RWPE2 (cell line): Measurements from ENCODE around the gene TTL.

ENCODE experiments used
- ATAC-seq: fragments of 200-7000 bp; cut with Tn5 transposase; 3 replicates; pipeline ENCODE4 v1.9.1; 2021; ENCODE audit warnings: low read depth
- DNase-seq: peaks from one replicate; pipeline ENCODE4 v3.0.0-alpha.2; 2020; ENCODE audit warnings: low spot score
- H3K27ac ChIP-seq: fragments of 450-650 bp; 2 replicates; pipeline ENCODE4 v1.5.1; 2017; ENCODE audit warnings: mild to moderate bottlenecking; ENCODE audit not compliant: poor library complexity, severe bottlenecking
- H3K27me3 ChIP-seq: fragments of 250-450 bp; sonication (Bioruptor Pico); 2 replicates; pipeline ENCODE4 v1.5.1; 2021; ENCODE audit warnings: mild to moderate bottlenecking, moderate library complexity; ENCODE audit not compliant: insufficient read depth, poor library complexity, severe bottlenecking
- H3K36me3 ChIP-seq: fragments of 250-450 bp; sonication (Bioruptor Pico); 2 replicates; pipeline ENCODE4 v1.5.1; 2020; ENCODE audit warnings: low read depth, mild to moderate bottlenecking, moderate library complexity
- H3K4me1 ChIP-seq: fragments of 250-450 bp; sonication (Bioruptor Pico); 2 replicates; pipeline ENCODE4 v1.5.1; 2021; ENCODE audit warnings: mild to moderate bottlenecking, moderate library complexity; ENCODE audit not compliant: insufficient read depth, poor library complexity, severe bottlenecking
- H3K4me3 ChIP-seq: fragments of 250-450 bp; sonication (Bioruptor Pico); 2 replicates; pipeline ENCODE4 v1.5.1; 2021; ENCODE audit warnings: mild to moderate bottlenecking, moderate library complexity; ENCODE audit not compliant: severe bottlenecking
- H3K9me3 ChIP-seq: fragments of 250-450 bp; sonication (Bioruptor Pico); 2 replicates; pipeline ENCODE4 v1.5.1; 2021; ENCODE audit warnings: mild to moderate bottlenecking, moderate library complexity; ENCODE audit not compliant: severe bottlenecking
- TF ChIP-seq, protein P1 (sequence below): fragments of 450-650 bp; IDR thresholded peaks from one replicate; pipeline ENCODE4 v1.5.1; 2017; ENCODE audit warnings: mild to moderate bottlenecking, moderate library complexity; ENCODE audit not compliant: poor library complexity, severe bottlenecking

The TTL gene

GRCh38 chr2:112482309-112483041 is 519 bp downstream of the TTL start:
- Histone ChIP-seq H3K27me3 (no peaks in the 10 kb centered on the region), H3K4me3 (peak overlapping the region; percentile 89), H3K4me1 (peaks cover 4% of the 10 kb centered on the region), H3K27ac (peak overlapping the region; percentile 78), H3K36me3 (peaks cover 22% of the 10 kb centered on the region; the same call in 1 of the 2 replicates), H3K9me3 (no peaks in the 10 kb centered on the region)
- peak; percentile 43 for ATAC-seq
- TF ChIP-seq, protein P1, sequence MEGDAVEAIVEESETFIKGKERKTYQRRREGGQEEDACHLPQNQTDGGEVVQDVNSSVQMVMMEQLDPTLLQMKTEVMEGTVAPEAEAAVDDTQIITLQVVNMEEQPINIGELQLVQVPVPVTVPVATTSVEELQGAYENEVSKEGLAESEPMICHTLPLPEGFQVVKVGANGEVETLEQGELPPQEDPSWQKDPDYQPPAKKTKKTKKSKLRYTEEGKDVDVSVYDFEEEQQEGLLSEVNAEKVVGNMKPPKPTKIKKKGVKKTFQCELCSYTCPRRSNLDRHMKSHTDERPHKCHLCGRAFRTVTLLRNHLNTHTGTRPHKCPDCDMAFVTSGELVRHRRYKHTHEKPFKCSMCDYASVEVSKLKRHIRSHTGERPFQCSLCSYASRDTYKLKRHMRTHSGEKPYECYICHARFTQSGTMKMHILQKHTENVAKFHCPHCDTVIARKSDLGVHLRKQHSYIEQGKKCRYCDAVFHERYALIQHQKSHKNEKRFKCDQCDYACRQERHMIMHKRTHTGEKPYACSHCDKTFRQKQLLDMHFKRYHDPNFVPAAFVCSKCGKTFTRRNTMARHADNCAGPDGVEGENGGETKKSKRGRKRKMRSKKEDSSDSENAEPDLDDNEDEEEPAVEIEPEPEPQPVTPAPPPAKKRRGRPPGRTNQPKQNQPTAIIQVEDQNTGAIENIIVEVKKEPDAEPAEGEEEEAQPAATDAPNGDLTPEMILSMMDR, result no peak
- DNase-seq, result no peak

DNA sequence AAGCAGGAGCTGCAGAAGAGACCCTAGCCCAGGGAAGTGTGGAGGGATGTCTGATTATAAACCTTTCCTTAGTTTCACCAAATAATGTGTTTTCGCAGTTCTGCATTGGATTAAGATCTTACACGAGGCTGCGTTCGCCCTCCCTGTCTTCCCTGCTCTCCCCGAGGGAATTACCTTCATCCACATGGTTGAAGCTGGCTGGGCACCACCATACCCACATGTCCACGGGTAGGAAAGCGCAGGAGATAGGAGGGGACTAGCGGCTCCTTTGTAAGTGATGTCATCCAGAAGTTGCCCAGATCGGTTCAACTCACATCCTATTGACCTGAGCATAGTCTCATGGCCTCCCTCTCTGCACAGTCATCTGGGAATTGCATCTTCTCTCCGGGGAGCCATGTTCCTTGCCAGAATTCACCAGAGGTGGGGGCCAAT is 1.1 kb downstream of the TTL start:
- ATAC-seq, result peak; percentile 22; the same call in 2 of the 3 replicates
- H3K4me3 ChIP-seq, result peak overlapping the region; percentile 89
- peak overlapping the region; percentile 78 for H3K27ac ChIP-seq

GRCh38 chr2:112483831-112484230 is 1.9 kb downstream of the TTL start:
- TF ChIP-seq, protein P1, result no peak
- ATAC-seq (no peak), DNase-seq (no peak)
- Histone ChIP-seq H3K27ac (peak overlapping the region; percentile 78), H3K36me3 (peaks cover 23% of the 10 kb centered on the region; the same call in 1 of the 2 replicates), H3K4me1 (peaks cover 4% of the 10 kb centered on the region), H3K4me3 (no peak overlapping the region), H3K27me3 (no peaks in the 10 kb centered on the region), H3K9me3 (no peaks in the 10 kb centered on the region)

More for the DNA sequence above, 1.1 kb downstream of the TTL start:
- peaks cover 23% of the 10 kb centered on the region; the same call in 1 of the 2 replicates for H3K36me3 ChIP-seq
- no peaks in the 10 kb centered on the region for H3K9me3 ChIP-seq
- DNase-seq, result no peak
- peaks cover 4% of the 10 kb centered on the region for H3K4me1 ChIP-seq
- TF ChIP-seq, protein P1, result no peak
- H3K27me3 ChIP-seq, result no peaks in the 10 kb centered on the region

GRCh38 chr2:112485849-112486248 is 3.9 kb downstream of the TTL start:
- H3K4me1 ChIP-seq, result peaks cover 4% of the 10 kb centered on the region
- H3K9me3 ChIP-seq, result no peaks in the 10 kb centered on the region
- H3K36me3 ChIP-seq, result peaks cover 37% of the 10 kb centered on the region
- TF ChIP-seq, protein P1, result no peak
- H3K27ac ChIP-seq, result no peak overlapping the region
- ATAC-seq (no peak), DNase-seq (no peak)
- H3K27me3 ChIP-seq, result no peaks in the 10 kb centered on the region
- H3K4me3 ChIP-seq, result no peak overlapping the region

DNA sequence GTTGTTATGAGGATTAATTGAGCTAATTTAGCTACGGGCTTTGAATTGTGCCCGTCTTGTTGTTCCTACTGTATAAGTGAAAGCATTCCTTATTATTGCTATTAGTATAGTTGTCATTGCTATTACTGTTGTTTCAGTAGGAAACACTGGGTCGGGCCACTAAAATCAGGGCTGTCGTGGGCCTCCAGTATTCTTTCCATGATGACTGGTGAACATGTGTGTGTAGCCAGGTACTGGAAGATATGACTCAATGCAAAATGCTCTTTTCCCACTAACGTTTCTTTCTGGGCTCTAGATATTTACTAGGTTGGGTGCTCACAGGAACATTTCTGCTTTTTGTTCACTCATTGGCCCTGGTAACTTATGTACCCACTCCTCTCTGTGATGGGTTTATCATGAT is 4.9 kb downstream of the TTL start:
- Histone ChIP-seq H3K27me3 (no peaks in the 10 kb centered on the region), H3K36me3 (peaks cover 48% of the 10 kb centered on the region), H3K4me3 (no peak overlapping the region), H3K4me1 (peaks cover 4% of the 10 kb centered on the region), H3K9me3 (no peaks in the 10 kb centered on the region), H3K27ac (no peak overlapping the region)
- DNase-seq (no peak), ATAC-seq (no peak)
- TF ChIP-seq, protein P1, result no peak
